GM19193 (cell line): ENCODE measurements around the gene IRS4.

ENCODE experiments used
- POLR2A ChIP-seq: IDR thresholded peaks from 4 replicates; pipeline ENCODE4 v1.6.1; 2011; ENCODE audit not compliant: insufficient read depth, insufficient read length; ENCODE audit errors: extremely low read depth

IRS4 gene

GRCh38 chrX:108736509-108737479 is at the start of gene IRS4:
Gene IRS4 (minus strand): TSS chrX:108736563.
- TF ChIP-seq POLR2A = no peak

GRCh38 chrX:108772549-108772948 is 36.2 kb upstream of the IRS4 start:
- no peak for TF ChIP-seq POLR2A

GRCh38 chrX:108763559-108763958 is 27.2 kb upstream of the IRS4 start:
- TF ChIP-seq POLR2A = no peak

- TF ChIP-seq POLR2A = no peak
Measured at GRCh38 chrX:108740299-108740774, 4.0 kb upstream of the IRS4 start.

- TF ChIP-seq POLR2A = no peak
Measured at GRCh38 chrX:108737754-108738153, 1.4 kb upstream of the IRS4 start.

GRCh38 chrX:108735679-108736508 is 469 bp downstream of the IRS4 start:
- TF ChIP-seq POLR2A = no peak

- TF ChIP-seq POLR2A = no peak
Measured at GRCh38 chrX:108735091-108735678, 1.2 kb downstream of the IRS4 start.

- TF ChIP-seq POLR2A = no peak
Measured at GRCh38 chrX:108734426-108734825, 1.9 kb downstream of the IRS4 start.

GRCh38 chrX:108732630-108733321 is 3.6 kb downstream of the IRS4 start:
- TF ChIP-seq POLR2A = no peak

GRCh38 chrX:108731153-108731552 is 5.2 kb downstream of the IRS4 start:
- TF ChIP-seq POLR2A = no peak

- TF ChIP-seq POLR2A = no peak
Measured at GRCh38 chrX:108726748-108727147, 9.6 kb downstream of the IRS4 start.

GRCh38 chrX:108722561-108722960 is 13.8 kb downstream of the IRS4 start:
- no peak for TF ChIP-seq POLR2A

GRCh38 chrX:108712886-108713285 is 23.5 kb downstream of the IRS4 start:
- TF ChIP-seq POLR2A = no peak

GRCh38 chrX:108704839-108705238 is 31.5 kb downstream of the IRS4 start:
- TF ChIP-seq POLR2A = no peak

- TF ChIP-seq POLR2A = no peak
Measured at GRCh38 chrX:108702530-108702929, 33.8 kb downstream of the IRS4 start.

GRCh38 chrX:108701633-108702032 is 34.7 kb downstream of the IRS4 start:
- no peak for TF ChIP-seq POLR2A
